BLaER1 (cell line): Measurements from ENCODE around the gene TMX2.

ENCODE experiments used
- H3K27ac ChIP-seq: shearing (Covaris generic); formaldehyde crosslinking; 2 replicates; pipeline ENCODE4 v1.8.1; 2022
- H3K27me3 ChIP-seq: shearing (Covaris generic); formaldehyde crosslinking; 2 replicates; pipeline ENCODE4 v1.8.1; 2022
- H3K36me3 ChIP-seq: shearing (Covaris generic); formaldehyde crosslinking; 2 replicates; pipeline ENCODE4 v1.8.1; 2022
- H3K4me1 ChIP-seq: shearing (Covaris generic); formaldehyde crosslinking; 2 replicates; pipeline ENCODE4 v1.8.1; 2022
- H3K4me2 ChIP-seq: shearing (Covaris generic); formaldehyde crosslinking; 2 replicates; pipeline ENCODE4 v1.8.1; 2022
- H3K4me3 ChIP-seq: shearing (Covaris generic); formaldehyde crosslinking; 2 replicates; pipeline ENCODE4 v1.8.1; 2022
- H3K9ac ChIP-seq: shearing (Covaris generic); formaldehyde crosslinking; 2 replicates; pipeline ENCODE4 v1.8.1; 2022
- H3K9me3 ChIP-seq: shearing (Covaris generic); formaldehyde crosslinking; 2 replicates; pipeline ENCODE4 v1.8.1; 2022
- H4K20me1 ChIP-seq: shearing (Covaris generic); formaldehyde crosslinking; 2 replicates; pipeline ENCODE4 v1.8.1; 2022
- Cebpa-rat ChIP-seq: shearing (Covaris generic); IDR thresholded peaks from 2 replicates; pipeline ENCODE4 v1.8.1; 2022

Gene TMX2

GRCh38 chr11:57742087-57742452, 29.7 kb downstream of the TMX2 start:
- H3K4me1 ChIP-seq, result peaks cover 26% of the 10 kb centered on the region
- H4K20me1 ChIP-seq, result peaks cover 37% of the 10 kb centered on the region
- H3K4me2 ChIP-seq, result peak overlapping the region; percentile 96
- peak overlapping the region; percentile 91 for H3K4me3 ChIP-seq
- peak overlapping the region; percentile 98 for H3K9ac ChIP-seq
- no peak for TF ChIP-seq Cebpa-rat
- peak overlapping the region; percentile 99 for H3K27ac ChIP-seq
- peaks cover 83% of the 10 kb centered on the region for H3K36me3 ChIP-seq
- H3K9me3 ChIP-seq, result no peaks in the 10 kb centered on the region
- no peaks in the 10 kb centered on the region for H3K27me3 ChIP-seq

- Histone ChIP-seq H3K9ac (no peak overlapping the region), H3K9me3 (no peaks in the 10 kb centered on the region), H3K27ac (no peak overlapping the region), H4K20me1 (peaks cover 39% of the 10 kb centered on the region), H3K4me3 (no peak overlapping the region), H3K36me3 (peaks cover 82% of the 10 kb centered on the region), H3K27me3 (no peaks in the 10 kb centered on the region), H3K4me1 (peaks cover 26% of the 10 kb centered on the region), H3K4me2 (no peak overlapping the region)
- TF ChIP-seq Cebpa-rat, result no peak
Observed at GRCh38 chr11:57744357-57744756, 32.0 kb downstream of the TMX2 start.

- peaks cover 39% of the 10 kb centered on the region for H4K20me1 ChIP-seq
- no peak overlapping the region for H3K27ac ChIP-seq
- H3K9ac ChIP-seq, result no peak overlapping the region
- no peak overlapping the region; the same call in 1 of the 2 replicates for H3K4me2 ChIP-seq
- no peak for TF ChIP-seq Cebpa-rat
- H3K27me3 ChIP-seq, result no peaks in the 10 kb centered on the region
- no peaks in the 10 kb centered on the region for H3K9me3 ChIP-seq
- peaks cover 82% of the 10 kb centered on the region for H3K36me3 ChIP-seq
- H3K4me3 ChIP-seq, result no peak overlapping the region
- H3K4me1 ChIP-seq, result peaks cover 20% of the 10 kb centered on the region
Observed at GRCh38 chr11:57745206-57745605, 32.8 kb downstream of the TMX2 start.

- peaks cover 83% of the 10 kb centered on the region for H3K36me3 ChIP-seq
Observed at GRCh38 chr11:57746920-57747319, 34.5 kb downstream of the TMX2 start.

GRCh38 chr11:57751176-57751575, 38.8 kb downstream of the TMX2 start:
- H3K27ac ChIP-seq, result no peak overlapping the region
- H4K20me1 ChIP-seq, result peaks cover 11% of the 10 kb centered on the region; the same call in 1 of the 2 replicates
- TF ChIP-seq Cebpa-rat, result no peak
- no peaks in the 10 kb centered on the region for H3K27me3 ChIP-seq
- H3K9ac ChIP-seq, result no peak overlapping the region
- no peak overlapping the region for H3K4me2 ChIP-seq
- H3K9me3 ChIP-seq, result peaks cover 11% of the 10 kb centered on the region; the same call in 1 of the 2 replicates
- H3K4me3 ChIP-seq, result no peak overlapping the region
- peaks cover 56% of the 10 kb centered on the region for H3K36me3 ChIP-seq
- H3K4me1 ChIP-seq, result no peaks in the 10 kb centered on the region

More at GRCh38 chr11:57746920-57747319, 34.5 kb downstream of the TMX2 start:
- H3K27me3 ChIP-seq, result no peaks in the 10 kb centered on the region
- H3K4me1 ChIP-seq, result peaks cover 12% of the 10 kb centered on the region
- H3K27ac ChIP-seq, result no peak overlapping the region
- H4K20me1 ChIP-seq, result peaks cover 39% of the 10 kb centered on the region
- TF ChIP-seq Cebpa-rat, result no peak
- no peak overlapping the region for H3K4me2 ChIP-seq
- H3K9me3 ChIP-seq, result no peaks in the 10 kb centered on the region
- H3K9ac ChIP-seq, result no peak overlapping the region
- no peak overlapping the region for H3K4me3 ChIP-seq

GRCh38 chr11:57751676-57752253, 39.4 kb downstream of the TMX2 start, which contains the start of gene BTBD18:
Gene BTBD18 (minus strand): TSS chr11:57751819. CDS start chr11:57751188, 631 bp downstream.
- Histone ChIP-seq H3K27ac (no peak within 1 kb of the TSS), H3K9ac (no peak within 1 kb of the TSS), H3K9me3 (peaks cover 11% of the 10 kb centered on the region; the same call in 1 of the 2 replicates), H3K4me3 (no peak within 1 kb of the TSS), H3K36me3 (peaks cover 50% of the 10 kb centered on the region), H3K27me3 (no peaks in the 10 kb centered on the region), H3K4me1 (no peaks in the 10 kb centered on the region), H3K4me2 (no peak within 1 kb of the TSS), H4K20me1 (0 out of 2 replicates have a peak, but pooled peaks cover 5% of the 10 kb centered on the region)
- no peak for TF ChIP-seq Cebpa-rat

GRCh38 chr11:57752954-57753353, 40.6 kb downstream of the TMX2 start:
- Histone ChIP-seq H3K4me2 (no peak overlapping the region), H4K20me1 (no peaks in the 10 kb centered on the region), H3K27ac (no peak overlapping the region), H3K9me3 (peaks cover 11% of the 10 kb centered on the region; the same call in 1 of the 2 replicates), H3K36me3 (peaks cover 38% of the 10 kb centered on the region), H3K9ac (no peak overlapping the region), H3K27me3 (no peaks in the 10 kb centered on the region), H3K4me3 (no peak overlapping the region), H3K4me1 (no peaks in the 10 kb centered on the region)
- TF ChIP-seq Cebpa-rat, result no peak

- Histone ChIP-seq H3K27ac (no peak overlapping the region), H3K9me3 (0 out of 2 replicates have a peak, but pooled peaks cover 2% of the 10 kb centered on the region), H3K4me2 (no peak overlapping the region), H3K4me3 (no peak overlapping the region), H3K9ac (no peak overlapping the region), H3K36me3 (peaks cover under 1% of the 10 kb centered on the region; the same call in 1 of the 2 replicates), H3K4me1 (no peaks in the 10 kb centered on the region), H3K27me3 (peaks cover 29% of the 10 kb centered on the region), H4K20me1 (peaks cover 29% of the 10 kb centered on the region)
- no peak for TF ChIP-seq Cebpa-rat
Observed at GRCh38 chr11:57758174-57758573, 45.8 kb downstream of the TMX2 start.

- Histone ChIP-seq H3K4me1 (no peaks in the 10 kb centered on the region), H3K27ac (no peak within 1 kb of the TSS), H3K9me3 (no peaks in the 10 kb centered on the region), H3K4me2 (no peak within 1 kb of the TSS), H3K4me3 (no peak within 1 kb of the TSS), H3K27me3 (peaks cover 40% of the 10 kb centered on the region), H3K9ac (no peak within 1 kb of the TSS), H3K36me3 (no peaks in the 10 kb centered on the region), H4K20me1 (peaks cover 63% of the 10 kb centered on the region)
- TF ChIP-seq Cebpa-rat, result no peak
Observed at GRCh38 chr11:57761301-57762234, 49.2 kb downstream of the TMX2 start, which contains the start of gene CTNND1. Gene CTNND1 (plus strand): TSS chr11:57761802. CDS start chr11:57791479, 29,677 bp downstream.
